Activated CD4-positive, CD25-positive, alpha-beta regulatory T cell treated with anti-CD3 and anti-CD28 coated beads, Interleukin-2, amount 50 U/mL, for 72 hours (primary cell): ENCODE measurements around the gene DCTN2.
A peak's percentile ranks its signal among the peaks of the same experiment; 100 is the strongest.
"Not testable (repeated sequence)": the region's sequence is repeated elsewhere in the genome, so short reads cannot be mapped to it uniquely, and the experiment has no call there.

Experiments used
- DNase-seq: peaks from one replicate; pipeline ENCODE4 v3.0.0; 2021

The DCTN2 gene

DNA sequence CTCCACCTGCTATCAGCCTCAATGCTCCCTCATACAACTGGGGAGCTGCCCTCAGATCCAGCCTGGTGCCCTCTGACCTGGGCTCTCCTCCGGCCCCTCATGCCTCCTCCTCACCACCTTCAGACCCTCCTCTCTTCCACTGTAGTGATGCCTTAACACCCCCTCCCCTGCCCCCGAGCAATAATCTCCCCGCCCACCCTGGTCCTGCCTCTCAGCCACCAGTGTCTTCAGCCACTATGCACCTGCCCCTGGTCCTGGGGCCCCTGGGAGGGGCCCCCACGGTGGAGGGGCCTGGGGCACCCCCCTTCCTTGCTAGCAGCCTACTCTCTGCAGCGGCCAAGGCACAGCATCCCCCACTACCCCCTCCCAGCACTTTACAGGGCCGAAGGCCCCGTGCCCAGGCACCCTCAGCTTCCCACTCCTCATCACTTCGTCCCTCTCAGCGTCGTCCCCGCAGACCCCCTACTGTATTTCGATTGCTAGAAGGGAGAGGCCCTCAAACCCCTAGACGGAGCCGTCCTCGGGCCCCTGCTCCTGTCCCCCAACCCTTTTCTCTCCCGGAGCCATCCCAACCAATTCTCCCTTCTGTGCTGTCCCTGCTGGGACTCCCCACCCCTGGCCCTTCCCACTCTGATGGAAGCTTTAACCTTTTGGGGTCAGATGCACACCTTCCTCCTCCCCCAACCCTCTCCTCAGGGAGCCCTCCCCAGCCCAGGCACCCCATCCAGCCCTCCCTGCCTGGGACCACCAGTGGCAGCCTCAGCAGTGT lies 21.2 kb downstream of the DCTN2 start:
- DNase-seq = no peak

DNA sequence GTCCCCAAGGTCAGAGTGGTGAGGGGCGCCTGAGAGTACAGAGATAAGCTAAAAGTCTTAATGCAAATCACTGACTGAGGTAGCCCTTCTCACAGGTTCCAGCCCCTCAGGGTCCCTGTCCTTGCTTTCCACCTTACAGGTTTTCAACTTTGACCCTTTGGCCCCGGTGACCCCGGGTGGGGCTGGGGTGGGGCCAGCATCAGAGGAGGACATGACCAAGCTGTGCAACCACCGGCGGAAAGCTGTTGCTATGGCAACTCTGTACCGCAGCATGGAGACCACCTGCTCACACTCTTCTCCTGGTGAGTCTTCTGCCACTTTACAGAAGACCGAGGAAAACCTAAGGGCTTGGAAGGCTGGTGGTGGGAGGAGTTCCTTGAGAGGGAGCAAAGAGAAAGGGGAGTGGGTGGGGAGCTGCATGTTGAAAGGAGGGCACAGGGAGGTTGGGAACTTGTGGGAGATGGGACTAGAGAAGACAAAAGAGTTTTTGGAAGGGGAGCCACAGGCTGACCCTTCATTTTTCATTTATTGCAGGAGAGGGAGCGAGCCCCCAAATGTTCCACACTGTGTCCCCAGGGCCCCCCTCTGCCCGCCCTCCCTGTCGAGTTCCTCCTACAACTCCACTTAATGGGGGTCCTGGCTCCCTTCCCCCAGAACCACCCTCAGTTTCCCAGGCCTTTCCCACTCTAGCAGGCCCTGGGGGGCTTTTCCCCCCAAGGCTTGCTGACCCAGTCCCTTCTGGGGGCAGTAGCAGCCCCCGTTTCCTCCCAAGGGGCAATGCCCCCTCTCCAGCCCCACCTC lies 22.0 kb downstream of the DCTN2 start:
- DNase-seq = no peak

DNA sequence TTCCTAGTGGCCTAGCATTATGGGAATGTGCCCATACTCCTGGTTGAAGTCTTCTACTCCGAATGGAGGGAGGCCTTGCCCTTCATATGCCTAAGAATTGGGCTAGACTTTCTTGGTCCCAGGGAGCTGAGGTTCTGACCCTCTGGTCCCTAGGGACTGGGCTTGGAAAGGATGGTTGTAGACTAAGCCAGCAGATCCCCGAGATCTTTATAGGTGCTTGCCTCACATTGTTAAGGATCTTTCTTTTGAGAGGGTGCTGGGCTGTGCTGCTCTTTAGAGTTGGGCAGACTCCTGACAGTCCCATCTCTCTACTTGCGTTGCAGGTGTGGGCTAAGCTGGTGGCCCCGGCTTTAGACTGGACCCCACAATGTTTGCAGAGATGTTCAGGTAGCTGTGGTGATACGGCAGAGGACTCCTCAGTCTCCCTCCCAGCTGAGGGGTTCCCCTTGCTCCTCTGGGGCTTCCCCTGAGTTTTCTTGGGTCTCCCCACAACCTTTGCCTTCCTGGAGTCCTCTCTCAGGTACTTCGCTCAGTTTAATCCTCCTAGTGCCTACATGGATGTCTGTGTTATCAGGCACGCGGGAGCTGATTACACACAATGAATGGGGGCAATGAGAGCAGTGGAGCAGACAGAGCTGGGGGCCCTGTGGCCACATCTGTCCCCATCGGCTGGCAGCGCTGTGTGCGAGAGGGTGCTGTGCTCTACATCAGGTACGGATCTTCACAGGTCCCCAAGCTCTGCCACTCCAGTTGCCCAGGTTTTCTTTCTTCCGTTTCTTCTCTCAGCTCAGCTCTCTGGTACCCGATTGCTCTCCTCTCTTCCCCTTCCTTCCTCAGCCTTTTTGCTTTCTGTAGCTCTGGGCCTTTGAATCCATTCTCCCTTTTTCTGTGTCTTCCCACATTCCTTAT lies 23.0 kb downstream of the DCTN2 start:
- DNase-seq = peak; percentile 38

DNA sequence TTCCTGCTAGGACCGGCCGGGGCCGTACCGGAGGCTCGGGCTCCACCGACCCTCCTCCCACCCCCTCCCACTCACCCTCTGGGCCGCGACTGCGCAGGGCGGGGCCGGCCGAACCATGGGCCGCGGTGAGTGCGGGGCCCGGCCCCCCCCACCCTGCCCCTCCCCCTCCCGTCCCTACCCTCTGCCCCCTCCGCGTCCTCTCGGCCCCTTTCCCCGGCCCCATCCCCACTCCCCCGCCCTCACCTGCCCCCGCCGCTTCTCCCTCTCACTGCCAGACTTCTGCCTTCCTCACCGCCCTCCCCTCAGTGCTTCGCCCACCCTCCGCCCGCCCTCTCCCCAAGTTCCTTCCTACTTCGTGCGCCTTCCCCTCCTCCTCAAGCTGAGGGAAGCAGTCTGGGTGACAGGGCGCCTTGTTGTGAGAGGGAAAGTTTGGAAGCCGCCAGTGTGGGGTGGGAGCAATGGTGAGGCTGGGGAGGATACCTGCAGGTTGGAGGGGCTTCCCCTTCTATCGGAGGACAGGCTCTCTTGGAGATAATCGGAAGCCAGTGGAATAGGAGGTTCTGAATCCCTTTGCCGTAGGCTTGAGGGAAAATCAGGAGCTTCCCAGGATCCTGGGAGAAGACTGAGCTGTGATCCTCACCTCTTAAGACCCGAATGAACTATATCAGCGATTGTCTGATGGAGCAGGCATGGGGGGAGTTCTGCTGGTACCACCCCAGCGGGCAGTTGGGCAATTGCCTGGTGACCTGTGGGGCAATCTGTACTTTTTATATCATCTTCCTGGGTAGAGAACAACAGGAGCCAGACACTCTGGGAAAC lies 23.9 kb downstream of the DCTN2 start:
- no peak for DNase-seq

DNA sequence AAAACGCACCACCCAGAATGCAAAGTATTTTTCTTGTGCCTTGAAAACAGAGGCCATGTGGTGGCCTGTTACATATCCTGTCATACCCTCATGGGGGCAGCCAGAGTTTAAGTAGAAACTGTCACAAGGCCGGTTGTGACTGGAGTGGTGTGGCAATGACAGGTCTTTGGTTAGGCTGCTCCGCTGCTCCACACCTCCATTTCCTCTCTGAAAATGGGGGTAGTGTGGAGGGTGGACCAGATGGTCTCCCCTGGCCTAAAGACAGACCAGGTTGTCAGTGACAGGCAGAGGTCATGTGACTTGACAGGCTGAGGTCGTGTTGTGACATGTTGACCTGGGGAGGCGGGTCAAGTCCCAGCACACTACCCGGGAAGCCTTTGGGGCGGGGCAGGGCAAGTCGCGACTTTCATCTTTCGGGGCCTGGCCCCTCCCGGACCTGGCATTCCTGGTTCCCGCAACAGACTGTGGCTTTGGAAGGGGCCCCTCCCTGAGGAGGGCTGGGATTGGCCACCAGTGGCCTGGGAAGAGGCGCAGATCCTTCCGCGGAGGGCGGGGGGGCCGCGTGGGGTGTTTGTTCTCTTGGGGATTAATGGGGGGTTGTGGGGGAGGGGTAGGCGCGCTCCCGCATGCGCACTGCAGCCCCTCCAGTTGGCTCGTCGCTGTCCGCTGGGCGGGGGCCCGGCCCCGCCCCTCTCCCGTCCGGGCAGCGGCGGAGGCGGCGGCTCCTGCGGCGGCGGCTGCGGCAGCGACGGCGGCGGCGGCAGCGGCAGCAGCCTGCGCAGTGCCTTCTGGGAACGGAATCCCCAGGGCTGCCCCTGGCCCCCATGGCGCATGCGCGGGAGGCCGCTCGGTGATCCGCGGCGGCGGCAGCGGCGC lies 24.7 kb downstream of the DCTN2 start, which contains the start of gene MBD6:
Gene MBD6, plus strand, starts transcription at position 814 of the 876 bp plus-strand sequence. CDS start 1,480 bp downstream, outside the sequence.
- DNase-seq = peak; percentile 91

DNA sequence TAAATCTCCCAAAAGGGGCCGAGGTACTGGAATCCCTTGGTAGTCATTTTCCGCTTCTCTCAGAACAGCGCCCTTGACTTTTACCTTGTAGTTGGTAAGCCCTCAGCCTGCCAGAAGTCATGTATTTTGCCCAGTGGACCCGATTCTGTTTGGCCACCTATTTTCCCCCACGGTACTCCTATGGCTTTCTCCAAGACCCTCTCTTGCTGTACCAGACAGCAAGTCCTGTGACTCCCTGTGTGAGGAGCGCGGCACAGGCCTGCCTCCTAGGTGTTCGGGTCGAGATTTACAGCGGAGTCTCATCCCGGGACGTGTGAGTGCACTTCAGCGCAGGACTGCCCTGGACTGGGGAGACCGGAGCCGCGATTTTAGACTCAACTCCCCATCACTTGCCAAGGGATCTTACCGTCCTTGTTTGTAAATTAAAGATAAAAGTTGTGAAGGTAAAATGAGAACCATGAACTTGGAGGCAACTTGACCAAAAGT lies 25.4 kb downstream of the DCTN2 start:
- DNase-seq = peak; percentile 41

DNA sequence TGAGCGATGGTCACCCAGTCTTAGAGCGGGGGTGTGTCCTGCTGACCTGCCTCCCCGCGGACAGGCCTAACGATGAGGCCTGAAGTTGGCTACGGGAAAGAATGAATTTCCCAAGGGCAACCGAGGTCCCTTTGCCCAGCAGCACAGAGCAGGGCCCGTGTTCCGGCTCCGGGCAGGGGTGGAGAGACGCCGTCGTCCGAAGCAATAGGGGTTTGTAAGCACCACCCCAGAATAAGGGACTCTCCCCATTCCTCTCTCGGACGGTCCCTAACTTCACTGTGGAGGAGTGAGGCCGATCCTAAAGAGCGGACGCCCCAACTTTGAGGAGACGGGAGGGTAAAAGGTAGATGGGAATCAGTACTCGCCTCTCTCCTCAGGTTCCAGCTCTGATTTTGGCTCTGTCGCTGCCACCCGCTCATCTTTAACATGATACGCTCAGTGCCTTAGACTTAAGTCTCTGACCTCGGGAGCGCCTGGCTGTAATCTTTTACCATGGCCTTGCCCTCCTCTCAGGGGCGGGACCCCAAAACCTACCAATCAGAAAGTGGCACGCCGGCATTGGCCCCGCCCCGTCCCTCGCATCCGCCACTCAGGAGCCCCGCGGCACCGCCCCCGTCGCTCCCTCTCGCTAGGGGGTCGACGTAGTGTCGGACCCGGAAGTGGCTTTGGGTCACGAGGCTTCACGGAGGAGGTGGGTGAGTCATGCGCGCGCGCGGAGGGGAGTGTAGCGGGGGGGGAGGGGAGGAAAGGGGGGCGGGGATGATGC lies 26.8 kb downstream of the DCTN2 start, which contains the start of gene DDIT3:
Gene DDIT3, minus strand, starts transcription at position 462 of the 766 bp plus-strand sequence. CDS start 3,108 bp downstream, outside the sequence.
- DNase-seq = peak; percentile 99

DNA sequence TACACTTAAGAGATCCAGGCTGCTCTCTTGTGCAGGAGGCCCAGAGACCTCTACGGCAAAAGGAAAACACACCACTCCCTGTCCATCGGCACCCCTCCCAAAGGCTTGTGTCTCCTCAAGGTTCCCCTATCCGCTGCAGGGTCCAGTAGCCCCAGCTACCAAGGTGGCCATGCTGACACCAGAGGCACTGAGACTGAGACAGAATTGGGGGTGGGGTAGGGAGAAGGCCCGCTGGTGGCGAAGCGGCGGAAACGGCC lies 27.3 kb downstream of the DCTN2 start:
- peak; percentile 57 for DNase-seq

DNA sequence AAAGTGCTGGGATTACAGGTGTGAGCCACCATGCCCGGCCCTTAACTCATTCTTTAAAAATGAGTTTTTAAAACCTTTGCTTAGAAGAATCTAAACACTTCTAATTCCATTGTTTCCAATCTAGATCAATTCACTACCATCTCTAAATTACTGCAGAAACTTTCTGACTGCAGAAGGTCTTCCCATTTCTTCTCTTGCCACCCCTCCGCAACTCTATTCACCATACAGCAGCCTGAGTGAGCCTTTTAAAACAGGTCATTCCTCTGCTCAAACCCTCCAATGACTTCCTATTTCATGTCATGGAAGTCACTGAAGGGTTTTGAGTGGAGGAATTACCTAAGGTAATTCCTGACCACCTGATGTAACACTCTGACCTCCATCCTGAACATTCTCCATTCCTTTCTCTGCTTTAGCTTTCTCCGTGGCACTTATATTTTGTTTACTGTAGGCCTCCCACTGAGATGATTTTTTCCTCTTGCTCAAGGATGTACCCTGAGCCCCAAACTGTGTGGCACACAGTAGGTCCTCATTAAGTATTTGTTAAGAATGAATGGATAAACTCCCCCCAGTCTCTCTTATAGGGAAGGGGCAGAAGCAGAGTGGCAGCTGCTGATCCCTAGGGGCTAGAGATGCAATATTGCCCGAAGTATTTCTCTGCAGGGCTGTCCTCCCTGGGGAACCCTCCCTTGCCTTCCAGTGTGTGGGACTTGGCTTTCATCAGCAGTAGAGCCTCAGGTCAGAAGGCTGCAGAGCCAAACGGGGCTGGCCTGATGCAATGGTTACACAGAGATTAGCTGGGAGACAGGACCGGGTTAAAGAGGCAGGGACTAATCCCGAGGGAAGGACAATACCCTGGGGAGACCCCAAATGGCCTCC lies 27.8 kb downstream of the DCTN2 start:
- DNase-seq = no peak

DNA sequence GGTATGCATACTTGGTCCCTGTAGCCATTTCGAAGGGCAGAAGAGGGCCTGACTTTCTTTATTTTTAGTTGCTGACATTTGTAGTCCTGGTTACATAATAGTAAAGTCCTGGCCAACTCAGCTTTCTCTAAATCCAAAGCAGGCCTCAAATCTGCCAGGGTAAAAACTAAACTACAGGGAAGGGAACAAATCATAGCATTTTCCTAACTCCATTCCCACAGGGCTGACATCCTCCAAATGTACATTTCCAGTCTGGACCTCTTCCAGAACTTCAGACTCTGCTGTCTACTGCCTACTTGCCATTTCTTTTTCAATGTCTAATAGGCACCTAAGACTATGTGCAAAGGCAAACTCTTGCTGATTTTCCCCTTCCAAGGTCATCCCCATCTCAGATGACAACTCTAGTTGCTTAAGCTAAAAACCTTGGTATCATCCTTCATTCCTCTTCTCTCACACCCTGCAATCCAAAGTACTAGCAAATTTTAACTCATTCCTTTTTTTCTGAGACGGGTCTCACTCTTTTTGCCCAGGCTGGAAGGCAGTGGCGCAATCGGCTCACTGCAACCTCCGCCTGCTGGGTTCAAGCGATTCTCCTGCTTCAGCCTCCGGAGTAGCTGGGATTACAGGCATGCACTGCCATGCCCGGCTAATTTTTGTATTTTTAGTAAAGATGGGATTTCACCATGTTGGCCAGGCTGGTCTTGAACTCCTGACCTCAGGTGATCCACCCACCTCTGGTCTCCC lies 28.6 kb downstream of the DCTN2 start:
- no peak for DNase-seq

DNA sequence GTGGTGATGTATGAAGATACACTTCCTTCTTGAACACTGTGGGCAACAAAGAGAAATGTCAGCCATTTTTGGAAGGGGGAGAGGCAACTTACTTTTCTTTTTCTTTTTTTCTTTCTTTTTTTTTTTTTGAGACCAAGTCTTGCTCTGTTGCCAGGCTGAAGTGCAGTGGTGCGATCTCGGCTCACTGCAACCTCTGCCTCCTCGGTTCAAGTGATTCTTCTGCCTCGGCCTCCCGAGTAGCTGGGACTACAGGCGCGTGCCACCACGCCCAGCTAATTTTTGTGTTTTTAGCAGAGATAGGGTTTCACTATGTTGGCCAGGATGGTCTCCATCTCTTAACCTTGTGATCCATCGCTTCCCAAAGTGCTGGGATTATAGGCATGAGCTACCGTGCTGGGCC lies 29.3 kb downstream of the DCTN2 start:
- not testable (repeated sequence) for DNase-seq

DNA sequence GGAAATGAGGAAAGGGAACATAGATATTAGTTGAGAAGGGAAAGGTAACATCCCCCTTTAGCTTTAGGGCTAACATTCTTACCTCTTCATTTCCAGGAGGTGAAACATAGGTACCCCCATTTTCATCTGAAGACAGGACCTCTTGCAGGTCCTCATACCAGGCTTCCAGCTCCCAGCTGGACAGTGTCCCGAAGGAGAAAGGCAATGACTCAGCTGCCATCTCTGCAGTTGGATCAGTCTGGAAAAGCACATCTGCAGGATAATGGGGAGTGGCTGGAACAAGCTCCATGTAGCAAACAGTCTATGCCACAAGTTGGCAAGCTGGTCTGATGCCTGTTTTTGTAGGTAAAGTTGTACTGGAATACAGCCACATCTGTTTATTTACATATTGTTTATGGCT lies 29.8 kb downstream of the DCTN2 start:
- no peak for DNase-seq

DNA sequence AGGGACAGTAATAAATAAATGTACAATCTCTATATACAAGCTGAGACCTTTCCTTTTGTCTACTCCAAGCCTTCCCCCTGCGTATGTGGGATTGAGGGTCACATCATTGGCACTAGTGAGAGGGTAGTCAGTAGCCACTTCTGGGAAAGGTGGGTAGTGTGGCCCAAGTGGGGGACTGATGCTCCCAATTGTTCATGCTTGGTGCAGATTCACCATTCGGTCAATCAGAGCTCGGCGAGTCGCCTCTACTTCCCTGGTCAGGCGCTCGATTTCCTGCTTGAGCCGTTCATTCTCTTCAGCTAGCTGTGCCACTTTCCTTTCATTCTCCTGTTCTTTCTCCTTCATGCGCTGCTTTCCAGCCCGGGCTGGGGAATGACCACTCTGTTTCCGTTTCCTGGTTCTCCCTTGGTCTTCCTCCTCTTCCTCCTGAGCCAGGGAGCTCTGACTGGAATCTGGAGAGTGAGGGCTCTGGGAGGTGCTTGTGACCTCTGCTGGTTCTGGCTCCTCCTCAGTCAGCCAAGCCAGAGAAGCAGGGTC lies 30.3 kb downstream of the DCTN2 start:
- DNase-seq = no peak

DNA sequence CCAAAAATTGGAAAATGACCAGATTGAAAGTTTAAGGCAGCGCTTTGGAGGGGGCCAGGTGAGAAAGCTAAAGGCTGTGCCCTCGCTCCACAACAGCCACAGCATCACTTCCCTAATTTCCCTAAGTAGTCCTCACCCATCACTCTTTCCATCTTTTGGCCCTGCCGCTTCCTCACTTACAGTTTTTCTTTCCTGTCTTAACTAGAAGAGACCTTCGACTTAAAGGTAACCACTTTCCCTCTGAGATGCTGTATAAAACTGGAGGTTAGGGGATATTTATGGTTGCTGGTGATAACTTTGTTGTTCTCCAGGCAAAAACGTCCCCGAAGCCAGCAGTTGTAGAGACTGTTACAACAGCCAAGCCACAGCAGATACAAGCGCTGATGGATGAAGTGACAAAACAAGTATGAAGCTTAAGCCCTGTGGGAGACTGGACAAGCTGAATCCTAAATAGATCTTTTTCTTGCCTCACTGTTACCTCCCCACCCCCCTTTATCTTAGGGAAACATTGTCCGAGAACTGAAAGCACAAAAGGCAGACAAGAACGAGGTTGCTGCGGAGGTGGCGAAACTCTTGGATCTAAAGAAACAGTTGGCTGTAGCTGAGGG lies 31.0 kb downstream of the DCTN2 start:
- DNase-seq = no peak

DNA sequence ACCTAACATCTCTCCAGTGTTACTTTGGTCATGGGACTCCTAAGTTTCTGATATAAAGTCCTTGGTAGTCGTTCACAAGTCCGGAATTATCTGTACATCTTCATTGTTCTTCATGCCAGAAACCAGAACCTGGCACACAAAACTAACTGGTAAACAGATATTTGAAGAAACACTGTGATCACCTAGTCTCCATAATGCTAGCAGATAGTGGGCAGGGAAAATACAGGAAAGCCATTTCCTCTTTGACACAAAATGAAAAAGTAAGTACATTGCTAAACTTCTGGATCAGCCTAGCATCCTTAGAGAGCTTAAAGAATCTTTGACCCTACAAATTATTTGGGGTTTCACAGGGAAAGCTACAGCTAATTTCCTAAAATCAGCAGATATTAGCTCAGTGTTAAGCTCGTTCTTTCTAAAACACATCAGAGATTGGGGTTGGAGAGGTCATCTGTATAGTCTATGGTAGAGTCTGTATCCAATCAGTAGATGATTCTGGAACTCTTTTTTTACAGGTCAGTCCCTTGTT lies 31.5 kb downstream of the DCTN2 start:
- DNase-seq = no peak

DNA sequence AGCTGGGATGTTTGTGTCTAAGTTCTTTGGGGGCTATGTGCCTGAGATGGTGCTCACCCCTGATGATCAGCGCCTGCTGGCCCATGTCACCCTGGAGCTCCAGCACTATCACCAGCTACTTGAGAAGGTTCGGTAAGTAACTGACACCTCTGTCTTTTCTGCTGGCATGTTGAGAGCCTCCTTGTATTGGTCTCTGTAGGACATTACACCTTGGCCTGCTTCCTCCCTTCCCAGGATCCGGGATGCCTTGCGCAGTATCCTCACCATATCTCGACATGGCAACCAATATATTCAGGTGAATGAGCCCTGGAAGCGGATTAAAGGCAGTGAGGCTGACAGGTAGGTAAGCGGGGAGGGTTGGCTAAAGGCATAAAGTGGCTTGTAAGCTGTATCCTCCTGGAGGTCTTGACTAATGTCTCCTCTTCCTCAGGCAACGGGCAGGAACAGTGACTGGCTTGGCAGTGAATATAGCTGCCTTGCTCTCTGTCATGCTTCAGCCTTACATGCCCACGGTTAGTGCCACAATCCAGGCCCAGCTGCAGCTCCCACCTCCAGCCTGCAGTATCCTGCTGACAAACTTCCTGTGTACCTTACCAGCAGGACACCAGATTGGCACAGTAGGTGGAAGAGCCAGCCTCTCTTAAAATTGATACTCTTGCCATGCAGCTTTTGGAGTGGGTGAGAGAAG lies 32.1 kb downstream of the DCTN2 start:
- DNase-seq = no peak

DNA sequence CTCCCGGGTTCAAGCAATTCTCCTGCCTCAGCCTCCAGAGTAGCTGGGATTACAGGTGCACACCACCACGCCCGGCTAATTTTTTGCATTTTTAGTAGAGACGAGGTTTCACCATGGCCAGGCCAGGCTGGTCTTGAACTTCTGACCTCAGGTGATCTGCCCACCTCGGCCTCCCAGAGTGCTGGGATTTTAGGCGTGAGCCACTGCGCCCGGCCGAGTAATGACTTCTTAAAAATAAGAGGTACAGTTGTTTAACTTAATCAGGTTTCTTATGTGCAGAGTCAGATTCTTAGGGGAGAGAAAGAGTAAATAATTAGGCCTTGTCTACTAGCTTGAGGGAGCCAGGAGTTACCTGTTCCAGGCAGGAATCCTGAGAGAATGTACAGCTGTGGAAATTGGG lies 32.7 kb downstream of the DCTN2 start:
- DNase-seq = not testable (repeated sequence)
